Measurements from ENCODE around the gene PKP2.
"Not testable (repeated sequence)": the region's sequence is repeated elsewhere in the genome, so short reads cannot be mapped to it uniquely, and the experiment has no call there.

Gene PKP2

GRCh38 chr12:32877601-32878459 lies 18.7 kb downstream of the PKP2 start:
- no peak for DNase-seq
- H3K36me3 ChIP-seq (replicated peaks) = no peaks in the 10 kb centered on the region
- no peak overlapping the region for H3K4me3 ChIP-seq (ENCODE audit: low read depth, low read length)
- H3K27me3 ChIP-seq (replicated peaks) = no peaks in the 10 kb centered on the region
- no peak overlapping the region for H3K27ac ChIP-seq
- in situ Hi-C loops (cut with HindIII; ENCODE audit: low pct_ligation_motif_present, low sequenced_read_pairs) = no loop called here
- TF ChIP-seq CTCF (IDR thresholded peaks at IDR 0.05; ENCODE audit: low read depth, low read length, missing control alignments) = no peak

DNA sequence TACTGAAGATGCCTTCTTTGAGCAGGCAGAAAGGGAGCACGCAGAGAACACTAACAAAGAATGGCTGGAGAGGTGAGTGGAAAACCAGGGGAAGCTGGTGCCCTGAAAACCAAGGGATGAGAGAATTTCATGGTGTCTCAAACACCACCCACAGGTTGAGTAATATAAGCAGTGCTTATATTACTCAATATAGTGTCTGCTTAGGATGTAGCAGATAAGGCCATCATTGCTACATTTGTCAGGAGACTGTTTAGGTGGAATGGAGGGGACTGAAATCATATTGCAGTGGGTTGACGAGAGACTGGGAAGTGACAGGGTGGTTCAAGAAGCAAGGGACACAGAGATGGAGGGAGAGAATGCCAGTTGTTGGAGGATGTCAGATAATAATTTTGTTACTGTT lies 20.6 kb downstream of the PKP2 start:
- no peak for DNase-seq
- no peaks in the 10 kb centered on the region for H3K27me3 ChIP-seq (replicated peaks)
- in situ Hi-C loops (cut with HindIII; ENCODE audit: low pct_ligation_motif_present, low sequenced_read_pairs) = no loop called here
- H3K36me3 ChIP-seq (replicated peaks) = no peaks in the 10 kb centered on the region
- no peak overlapping the region for H3K27ac ChIP-seq
- TF ChIP-seq CTCF (IDR thresholded peaks at IDR 0.05; ENCODE audit: low read depth, low read length, missing control alignments) = no peak
- H3K4me3 ChIP-seq (ENCODE audit: low read depth, low read length) = no peak overlapping the region

DNA sequence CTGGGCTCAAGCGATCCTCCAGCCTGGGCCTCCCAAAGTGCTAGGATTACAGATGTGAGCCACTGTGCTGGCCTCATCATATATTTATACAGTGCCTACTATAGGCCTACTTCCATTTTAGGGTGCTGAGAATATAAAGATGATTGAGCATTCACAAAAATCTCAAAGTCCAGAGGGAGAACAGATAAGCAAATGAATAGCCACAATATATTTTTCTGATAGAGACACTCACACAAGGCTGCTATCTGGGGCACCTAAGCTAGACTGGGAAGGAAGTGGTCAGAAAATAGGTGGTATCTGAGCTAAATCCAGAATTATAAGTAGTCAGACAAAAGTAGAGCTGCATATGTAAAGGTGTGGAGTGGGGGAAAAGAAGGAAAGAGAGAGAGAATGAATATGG lies 21.6 kb downstream of the PKP2 start:
- no peaks in the 10 kb centered on the region for H3K36me3 ChIP-seq (replicated peaks)
- no peak for TF ChIP-seq CTCF (IDR thresholded peaks at IDR 0.05; ENCODE audit: low read depth, low read length, missing control alignments)
- no peaks in the 10 kb centered on the region for H3K27me3 ChIP-seq (replicated peaks)
- DNase-seq = no peak
- H3K27ac ChIP-seq = no peak overlapping the region
- in situ Hi-C loops (cut with HindIII; ENCODE audit: low pct_ligation_motif_present, low sequenced_read_pairs) = no loop called here
- no peak overlapping the region for H3K4me3 ChIP-seq (ENCODE audit: low read depth, low read length)

GRCh38 chr12:32874078-32874477 lies 22.5 kb downstream of the PKP2 start:
- H3K36me3 ChIP-seq (replicated peaks) = no peaks in the 10 kb centered on the region
- in situ Hi-C loops (cut with HindIII; ENCODE audit: low pct_ligation_motif_present, low sequenced_read_pairs) = no loop called here
- H3K27me3 ChIP-seq (replicated peaks) = no peaks in the 10 kb centered on the region
- H3K27ac ChIP-seq = no peak overlapping the region
- DNase-seq = no peak
- TF ChIP-seq CTCF (IDR thresholded peaks at IDR 0.05; ENCODE audit: low read depth, low read length, missing control alignments) = no peak
- no peak overlapping the region for H3K4me3 ChIP-seq (ENCODE audit: low read depth, low read length)

DNA sequence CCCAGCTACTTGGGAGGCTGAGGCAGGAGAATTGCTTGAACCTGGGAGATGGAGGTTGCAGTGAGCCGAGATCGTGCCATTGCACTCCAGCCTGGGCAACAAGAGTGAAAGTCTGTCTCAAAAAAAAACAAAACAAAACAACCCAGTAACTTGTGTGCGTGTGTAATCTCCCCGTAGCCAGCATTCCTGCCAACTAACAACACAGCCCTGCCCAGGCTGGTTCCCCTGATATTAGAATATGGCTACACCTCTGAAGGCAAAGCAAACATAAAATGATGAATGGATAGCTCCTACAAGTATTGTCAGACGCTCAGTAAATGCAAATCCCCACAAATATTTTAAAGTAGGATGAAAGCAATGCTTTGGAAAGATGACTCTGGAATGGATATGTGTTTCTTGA lies 24.2 kb downstream of the PKP2 start:
- H3K4me3 ChIP-seq (ENCODE audit: low read depth, low read length); H3K27ac ChIP-seq; H3K36me3 ChIP-seq (replicated peaks); in situ Hi-C loops (cut with HindIII; ENCODE audit: low pct_ligation_motif_present, low sequenced_read_pairs); DNase-seq; H3K27me3 ChIP-seq (replicated peaks): not testable (repeated sequence)

- no peak for TF ChIP-seq CTCF (IDR thresholded peaks at IDR 0.05; ENCODE audit: low read depth, low read length, missing control alignments)
- Histone ChIP-seq H3K4me3 (ENCODE audit: low read depth, low read length) (no peak overlapping the region), H3K27ac (no peak overlapping the region), H3K36me3 (replicated peaks) (no peaks in the 10 kb centered on the region), H3K27me3 (replicated peaks) (no peaks in the 10 kb centered on the region)
- DNase-seq = no peak
- in situ Hi-C loops (cut with HindIII; ENCODE audit: low pct_ligation_motif_present, low sequenced_read_pairs) = no loop called here
These were observed 25.9 kb downstream of the PKP2 start for GRCh38 chr12:32870716-32871115.
